Peyer's patch (tissue), 4 donors: ENCODE data around the gene FZR1.

ENCODE experiments used
- CTCF ChIP-seq, 6 experiments: fragments of 450-650 bp in 4 of 6; fragments of 200-600 bp in 2 of 6; sonication (generic) in 1 of 6; IDR thresholded peaks; one replicate each; pipeline ENCODE4 v1.5.1; 2017 to 2019; ENCODE audit warnings: antibody characterized with exemption in 6 of 6, mild to moderate bottlenecking in 3 of 6, moderate library complexity in 1 of 6
- POLR2A ChIP-seq, 2 donors: fragments of 450-650 bp; IDR thresholded peaks; one replicate each; pipeline ENCODE4 v1.5.1; 2017; ENCODE audit warnings: antibody characterized with exemption in 2 of 2, mild to moderate bottlenecking in 2 of 2, moderate library complexity in 2 of 2

- no peak for TF ChIP-seq CTCF (IDR thresholded peaks at IDR 0.05)
- no peak for TF ChIP-seq POLR2A (IDR thresholded peaks at IDR 0.05)
Observed at GRCh38 chr19:3459089-3459881, 46.8 kb upstream of the FZR1 start.
